Glutamatergic neuron (in vitro differentiated cells): ENCODE data around the gene PCNX2. TPM values are rescaled to one million over a fixed set of nuclear protein-coding genes. Genes with fewer than 3 reads are reported as not detected.

Source experiments
- DNase-seq: peaks from one replicate; pipeline ENCODE4 v3.0.0; 2022
- H3K27ac Mint-ChIP-seq: one replicate; pipeline ENCODE4 v1.8.0; 2020; ENCODE audit warnings: mild to moderate bottlenecking, mixed read lengths, inconsistent platforms; ENCODE audit not compliant: unreplicated experiment
- H3K27me3 Mint-ChIP-seq: one replicate; pipeline ENCODE4 v1.8.0; 2020; ENCODE audit warnings: mild to moderate bottlenecking, moderate library complexity, mixed read lengths, inconsistent platforms; ENCODE audit not compliant: unreplicated experiment
- H3K36me3 Mint-ChIP-seq: one replicate; pipeline ENCODE4 v1.8.0; 2020; ENCODE audit warnings: mild to moderate bottlenecking, mixed read lengths, inconsistent platforms; ENCODE audit not compliant: unreplicated experiment
- H3K4me1 Mint-ChIP-seq: one replicate; pipeline ENCODE4 v1.8.0; 2020; ENCODE audit warnings: mild to moderate bottlenecking, low read depth, mixed read lengths, inconsistent platforms; ENCODE audit not compliant: unreplicated experiment
- H3K4me3 Mint-ChIP-seq: one replicate; pipeline ENCODE4 v1.8.0; 2020; ENCODE audit warnings: mild to moderate bottlenecking, mixed read lengths, inconsistent platforms; ENCODE audit not compliant: unreplicated experiment
- H3K9me3 Mint-ChIP-seq: one replicate; pipeline ENCODE4 v1.8.0; 2020; ENCODE audit warnings: mild to moderate bottlenecking, moderate library complexity, mixed read lengths, inconsistent platforms; ENCODE audit not compliant: unreplicated experiment
- CTCF ChIP-seq: fragments of 200-600 bp; sonication (generic); IDR thresholded peaks from one replicate; pipeline ENCODE4 v1.5.0; 2021; ENCODE audit not compliant: partially characterized antibody, unreplicated experiment
- total RNA-seq: library from RNA; stranded (reverse); fragmentation: NEBNext Ultra II Directional; extraction: Animal tissue kit (Norgen Biotek cat#: 25700); gene quantifications from one replicate; pipeline ENCODE4 v1.2.1, GENCODE V29; 2021; ENCODE audit not compliant: unreplicated experiment

PCNX2 gene
- total RNA-seq, 1 donor from 2014 or later, result 44.5 TPM

GRCh38 chr1:232995189-232995588, 300.3 kb downstream of the PCNX2 start:
- DNase-seq, result no peak
- no peaks in the 10 kb centered on the region for H3K4me1 Mint-ChIP-seq
- no peak overlapping the region for H3K27ac Mint-ChIP-seq
- no peak overlapping the region for H3K4me3 Mint-ChIP-seq
- peaks cover 11% of the 10 kb centered on the region for H3K9me3 Mint-ChIP-seq
- no peak for TF ChIP-seq CTCF
- H3K27me3 Mint-ChIP-seq, result peaks cover 13% of the 10 kb centered on the region
- peaks cover 52% of the 10 kb centered on the region for H3K36me3 Mint-ChIP-seq

- DNase-seq, result no peak
- TF ChIP-seq CTCF, result no peak
- Mint-ChIP-seq H3K9me3 (peaks cover 11% of the 10 kb centered on the region), H3K36me3 (peaks cover 49% of the 10 kb centered on the region), H3K4me1 (peaks cover 3% of the 10 kb centered on the region), H3K4me3 (no peak overlapping the region), H3K27me3 (peaks cover 14% of the 10 kb centered on the region), H3K27ac (no peak overlapping the region)
Observed at GRCh38 chr1:232993555-232993954, 302.0 kb downstream of the PCNX2 start.

- peaks cover 38% of the 10 kb centered on the region for H3K36me3 Mint-ChIP-seq
Observed at GRCh38 chr1:232992227-232992626, 303.3 kb downstream of the PCNX2 start.

GRCh38 chr1:232991238-232991637, 304.3 kb downstream of the PCNX2 start:
- no peak for TF ChIP-seq CTCF
- Mint-ChIP-seq H3K27ac (no peak overlapping the region), H3K4me1 (peaks cover 4% of the 10 kb centered on the region), H3K4me3 (no peak overlapping the region), H3K36me3 (peaks cover 35% of the 10 kb centered on the region), H3K27me3 (peaks cover 13% of the 10 kb centered on the region), H3K9me3 (peaks cover 11% of the 10 kb centered on the region)
- DNase-seq, result no peak

More at GRCh38 chr1:232992227-232992626, 303.3 kb downstream of the PCNX2 start:
- TF ChIP-seq CTCF, result no peak
- no peak overlapping the region for H3K27ac Mint-ChIP-seq
- H3K9me3 Mint-ChIP-seq, result peaks cover 11% of the 10 kb centered on the region
- H3K4me3 Mint-ChIP-seq, result no peak overlapping the region
- DNase-seq, result no peak
- peaks cover 13% of the 10 kb centered on the region for H3K27me3 Mint-ChIP-seq
- H3K4me1 Mint-ChIP-seq, result peaks cover 4% of the 10 kb centered on the region

- Mint-ChIP-seq H3K27me3 (peaks cover 13% of the 10 kb centered on the region), H3K4me3 (no peak overlapping the region), H3K27ac (no peak overlapping the region), H3K36me3 (peaks cover 35% of the 10 kb centered on the region), H3K9me3 (peaks cover 11% of the 10 kb centered on the region), H3K4me1 (peaks cover 4% of the 10 kb centered on the region)
- no peak for DNase-seq
- no peak for TF ChIP-seq CTCF
Observed at GRCh38 chr1:232990176-232991128, 305.1 kb downstream of the PCNX2 start.
